Mammary epithelial cell (primary cell): ENCODE results near the gene TOMM5.

Source experiments
- CTCF ChIP-seq, 2 donors: IDR thresholded peaks in 1 of 2; conservative IDR thresholded peaks in 1 of 2; 2 replicates each; pipeline ENCODE4 v1.5.1; 2011 to 2012; ENCODE audit warnings: inconsistent platforms in 2 of 2, low read length in 2 of 2, mild to moderate bottlenecking in 2 of 2, control low read depth in 1 of 2, low read depth in 1 of 2; ENCODE audit not compliant: insufficient read depth in 1 of 2; ENCODE audit errors: extremely low read depth in 1 of 2
- EZH2 ChIP-seq: IDR thresholded peaks from 2 replicates; pipeline ENCODE4 v1.6.1; 2012; ENCODE audit warnings: low read length, inconsistent platforms, borderline replicate concordance

GRCh38 chr9:37604296-37604695 lies 11.9 kb upstream of the TOMM5 start:
- TF ChIP-seq CTCF (conservative IDR thresholded peaks at IDR 0.05 in 1 of 2, IDR thresholded peaks at IDR 0.05 in 1 of 2; ENCODE audit: extremely low read depth in 1 of 2, insufficient read depth in 1 of 2, low read depth in 1 of 2, low read length in 2 of 2) (no peak), EZH2 (no peak)
